ENCODE results near the gene AGO3. TPM values are rescaled to one million over a fixed set of nuclear protein-coding genes. Genes with fewer than 3 reads are reported as not detected.
"Not testable (repeated sequence)": the region's sequence is repeated elsewhere in the genome, so short reads cannot be mapped to it uniquely, and the experiment has no call there.

AGO3 gene
- 13.1 TPM for polyA plus RNA-seq

DNA sequence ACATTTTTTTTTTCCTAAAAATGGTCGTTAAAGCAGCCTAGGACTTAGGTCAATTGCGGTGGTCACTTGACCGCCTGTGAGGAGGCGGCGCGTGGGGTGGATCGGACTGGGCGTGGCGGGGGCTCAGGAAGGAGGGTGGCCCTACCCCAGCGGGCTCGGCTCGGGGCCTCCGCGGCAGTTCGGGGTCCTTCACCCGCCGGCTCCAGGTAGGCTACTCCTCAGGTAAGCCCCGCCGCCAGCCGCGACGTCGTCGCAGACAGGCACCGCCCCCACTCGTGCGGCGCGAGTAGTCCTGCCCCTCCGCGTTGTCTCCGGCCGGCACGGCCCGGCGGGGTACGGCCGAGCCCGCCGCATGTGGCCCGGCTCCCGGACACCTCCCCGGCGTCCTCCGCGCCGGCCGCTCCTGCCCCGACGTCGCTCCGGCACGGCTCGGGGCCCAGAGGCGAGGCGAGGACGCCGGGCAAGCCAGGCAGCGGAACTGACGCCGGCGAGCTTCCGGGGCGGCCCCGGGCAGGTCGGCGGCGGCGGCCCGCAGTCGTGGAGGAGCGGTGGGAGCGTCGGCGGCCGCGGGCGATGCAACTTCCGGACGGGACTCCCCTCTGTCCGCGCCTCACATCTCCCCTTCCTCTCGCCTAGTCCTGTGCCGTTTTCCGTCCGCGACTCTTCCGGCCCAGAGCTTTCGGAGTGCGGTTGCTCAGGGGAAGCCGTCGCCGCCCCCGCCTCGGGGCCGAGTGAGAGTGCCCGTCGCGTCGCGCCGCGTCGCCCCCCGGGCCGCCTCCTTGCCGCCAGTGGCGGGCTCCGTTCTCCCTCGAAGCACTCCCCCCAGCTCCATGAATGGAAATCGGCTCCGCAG lies at the start of gene AGO3:
AGO3 (plus strand) TSS at position 513 of the 853 bp plus-strand sequence; CDS start at position 835, 322 bp downstream.
- Mint-ChIP-seq H3K27ac (peak within 1 kb of the TSS; percentile 96 to 97 (median 97)), H3K36me3 (no peaks in the 10 kb centered on the region), H3K4me3 (peak within 1 kb of the TSS; percentile 88 to 96 (median 94)), H3K4me1 (peaks cover 17 to 27% (median 22%) of the 10 kb centered on the region in 3 donors), H3K9me3 (no peaks in the 10 kb centered on the region), H3K27me3 (no peaks in the 10 kb centered on the region)

- no peaks in the 10 kb centered on the region for H3K27me3 Mint-ChIP-seq
- H3K9me3 Mint-ChIP-seq, result no peaks in the 10 kb centered on the region
- peaks cover 13 to 23% (median 18%) of the 10 kb centered on the region in 3 donors for H3K4me1 Mint-ChIP-seq
- peak overlapping the region in 2 of 4 donors; percentile 38 to 81 for H3K4me3 Mint-ChIP-seq
- peaks cover 2% of the 10 kb centered on the region for H3K36me3 Mint-ChIP-seq
- peak overlapping the region in 1 of 3 donors; percentile 49 for H3K27ac Mint-ChIP-seq
These were observed 49.0 kb upstream of the AGO3 start for GRCh38 chr1:35881850-35882273.

DNA sequence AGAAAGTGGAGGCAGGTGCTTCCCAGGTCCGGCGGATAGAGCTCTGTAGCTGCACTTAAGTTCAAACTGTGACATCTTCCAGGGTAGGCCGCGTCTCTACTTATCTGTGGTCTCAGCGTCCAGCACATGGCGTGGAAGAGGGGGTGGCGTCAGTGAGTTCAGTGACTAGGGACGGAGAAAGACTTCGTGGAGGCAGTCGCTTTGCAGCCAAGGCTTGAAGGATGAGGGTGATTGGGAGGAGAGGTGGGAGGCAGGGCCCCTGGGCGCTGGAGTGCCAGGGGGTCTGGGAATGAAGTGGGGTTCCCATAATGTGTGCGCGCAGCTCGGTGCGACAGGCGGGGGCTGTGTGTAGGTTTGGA lies 48.3 kb upstream of the AGO3 start:
- Mint-ChIP-seq H3K4me3 (peak overlapping the region; percentile 38 to 93 (median 76)), H3K9me3 (no peaks in the 10 kb centered on the region), H3K27me3 (no peaks in the 10 kb centered on the region), H3K27ac (peak overlapping the region in 1 of 3 donors; percentile 49), H3K4me1 (peaks cover 20 to 30% (median 25%) of the 10 kb centered on the region in 3 donors), H3K36me3 (peaks cover 2% of the 10 kb centered on the region)

- Mint-ChIP-seq H3K4me3 (peak within 1 kb of the TSS; percentile 81 to 96 (median 94)), H3K4me1 (peaks cover 24 to 34% (median 28%) of the 10 kb centered on the region in 3 donors), H3K27me3 (no peaks in the 10 kb centered on the region), H3K27ac (peak within 1 kb of the TSS; percentile 49 to 88 (median 69)), H3K36me3 (peaks cover 2% of the 10 kb centered on the region), H3K9me3 (no peaks in the 10 kb centered on the region)
These were observed 47.8 kb upstream of the AGO3 start, which contains the start of gene AGO1 for GRCh38 chr1:35882945-35883634. Gene AGO1 (plus strand): TSS chr1:35883209. CDS start chr1:35883422, 213 bp downstream.

GRCh38 chr1:35883635-35884101 lies 47.2 kb upstream of the AGO3 start:
- Mint-ChIP-seq H3K9me3 (no peaks in the 10 kb centered on the region), H3K27ac (peak overlapping the region; percentile 49 to 88 (median 69)), H3K4me3 (peak overlapping the region; percentile 46 to 96 (median 94)), H3K27me3 (no peaks in the 10 kb centered on the region), H3K36me3 (peaks cover 5% of the 10 kb centered on the region), H3K4me1 (peaks cover 28 to 34% (median 29%) of the 10 kb centered on the region in 3 donors)

DNA sequence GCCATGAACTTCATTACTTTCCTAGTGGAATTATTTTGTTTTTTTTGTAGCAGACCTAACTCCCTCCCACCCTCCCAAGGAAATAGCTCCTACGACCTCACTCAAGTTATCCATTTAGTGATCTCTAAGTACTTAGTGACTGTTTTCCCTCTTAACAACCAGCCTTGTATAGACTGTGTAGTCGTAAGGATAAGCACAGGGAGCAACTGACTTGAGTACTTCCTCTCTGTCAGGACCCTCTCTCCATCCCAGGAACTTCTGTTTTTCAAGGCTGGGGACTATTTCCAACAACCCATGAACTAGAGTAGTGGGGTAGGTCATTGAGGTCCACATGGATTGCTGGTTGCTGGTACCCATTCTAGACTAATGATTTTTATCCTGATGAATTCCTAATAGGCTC lies 46.0 kb upstream of the AGO3 start:
- peaks cover 30 to 34% (median 31%) of the 10 kb centered on the region in 3 donors for H3K4me1 Mint-ChIP-seq
- no peaks in the 10 kb centered on the region for H3K9me3 Mint-ChIP-seq
- H3K36me3 Mint-ChIP-seq, result peaks cover 5% of the 10 kb centered on the region
- H3K4me3 Mint-ChIP-seq, result peak overlapping the region in 3 of 4 donors; percentile 33 to 46 (median 33)
- H3K27ac Mint-ChIP-seq, result peak overlapping the region; percentile 26 to 85 (median 80)
- no peaks in the 10 kb centered on the region for H3K27me3 Mint-ChIP-seq

- H3K27me3 Mint-ChIP-seq, result no peaks in the 10 kb centered on the region
- peak overlapping the region in 2 of 4 donors; percentile 46 to 80 for H3K4me3 Mint-ChIP-seq
- peaks cover 31 to 35% (median 34%) of the 10 kb centered on the region in 3 donors for H3K4me1 Mint-ChIP-seq
- H3K9me3 Mint-ChIP-seq, result no peaks in the 10 kb centered on the region
- H3K27ac Mint-ChIP-seq, result peak overlapping the region; percentile 26 to 93 (median 80)
- H3K36me3 Mint-ChIP-seq, result peaks cover 7% of the 10 kb centered on the region
These were observed 44.8 kb upstream of the AGO3 start for GRCh38 chr1:35885961-35886558.

GRCh38 chr1:35886577-35887431 lies 44.1 kb upstream of the AGO3 start:
- Mint-ChIP-seq H3K9me3 (no peaks in the 10 kb centered on the region), H3K4me3 (peak overlapping the region; percentile 4 to 80 (median 30)), H3K27me3 (no peaks in the 10 kb centered on the region), H3K36me3 (peaks cover 8% of the 10 kb centered on the region), H3K4me1 (peaks cover 32 to 36% (median 36%) of the 10 kb centered on the region in 3 donors), H3K27ac (peak overlapping the region; percentile 26 to 93 (median 80))

GRCh38 chr1:35887508-35887907 lies 43.4 kb upstream of the AGO3 start:
- no peaks in the 10 kb centered on the region for H3K9me3 Mint-ChIP-seq
- peaks cover 34 to 36% (median 36%) of the 10 kb centered on the region in 3 donors for H3K4me1 Mint-ChIP-seq
- H3K4me3 Mint-ChIP-seq, result peak overlapping the region in 2 of 4 donors; percentile 23 to 46
- H3K36me3 Mint-ChIP-seq, result peaks cover 8% of the 10 kb centered on the region
- peak overlapping the region; percentile 26 to 93 (median 88) for H3K27ac Mint-ChIP-seq
- H3K27me3 Mint-ChIP-seq, result no peaks in the 10 kb centered on the region

GRCh38 chr1:35888255-35888654 lies 42.6 kb upstream of the AGO3 start:
- peaks cover 8% of the 10 kb centered on the region for H3K36me3 Mint-ChIP-seq
- H3K27me3 Mint-ChIP-seq, result no peaks in the 10 kb centered on the region
- H3K4me1 Mint-ChIP-seq, result peaks cover 33 to 36% (median 36%) of the 10 kb centered on the region in 3 donors
- H3K9me3 Mint-ChIP-seq, result no peaks in the 10 kb centered on the region
- H3K4me3 Mint-ChIP-seq, result no peak overlapping the region
- peak overlapping the region in 1 of 3 donors; percentile 31 for H3K27ac Mint-ChIP-seq

DNA sequence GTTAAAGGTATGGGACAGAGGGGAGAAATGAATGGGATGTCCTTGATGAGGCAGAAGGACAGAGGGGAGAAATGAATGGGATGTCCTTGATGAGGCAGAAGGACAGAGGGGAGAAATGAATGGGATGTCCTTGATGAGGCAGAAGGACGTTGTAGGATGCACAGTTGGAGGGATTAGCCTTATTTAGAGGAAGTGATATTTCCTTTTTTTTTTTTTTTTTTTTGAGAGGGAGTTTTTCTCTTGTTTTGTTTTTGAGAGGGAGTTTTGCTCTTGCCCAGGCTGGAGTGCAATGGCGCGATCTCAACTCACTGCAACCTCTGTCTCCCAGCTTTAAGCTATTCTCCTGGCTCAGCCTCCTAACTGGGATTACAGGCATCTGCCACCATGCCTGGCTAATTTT lies 41.9 kb upstream of the AGO3 start:
- Mint-ChIP-seq H3K4me1 (peaks cover 33 to 38% (median 37%) of the 10 kb centered on the region in 3 donors), H3K4me3 (peak overlapping the region in 1 of 4 donors; percentile 72)
- H3K36me3 Mint-ChIP-seq, H3K9me3 Mint-ChIP-seq, H3K27ac Mint-ChIP-seq, H3K27me3 Mint-ChIP-seq: not testable (repeated sequence)

DNA sequence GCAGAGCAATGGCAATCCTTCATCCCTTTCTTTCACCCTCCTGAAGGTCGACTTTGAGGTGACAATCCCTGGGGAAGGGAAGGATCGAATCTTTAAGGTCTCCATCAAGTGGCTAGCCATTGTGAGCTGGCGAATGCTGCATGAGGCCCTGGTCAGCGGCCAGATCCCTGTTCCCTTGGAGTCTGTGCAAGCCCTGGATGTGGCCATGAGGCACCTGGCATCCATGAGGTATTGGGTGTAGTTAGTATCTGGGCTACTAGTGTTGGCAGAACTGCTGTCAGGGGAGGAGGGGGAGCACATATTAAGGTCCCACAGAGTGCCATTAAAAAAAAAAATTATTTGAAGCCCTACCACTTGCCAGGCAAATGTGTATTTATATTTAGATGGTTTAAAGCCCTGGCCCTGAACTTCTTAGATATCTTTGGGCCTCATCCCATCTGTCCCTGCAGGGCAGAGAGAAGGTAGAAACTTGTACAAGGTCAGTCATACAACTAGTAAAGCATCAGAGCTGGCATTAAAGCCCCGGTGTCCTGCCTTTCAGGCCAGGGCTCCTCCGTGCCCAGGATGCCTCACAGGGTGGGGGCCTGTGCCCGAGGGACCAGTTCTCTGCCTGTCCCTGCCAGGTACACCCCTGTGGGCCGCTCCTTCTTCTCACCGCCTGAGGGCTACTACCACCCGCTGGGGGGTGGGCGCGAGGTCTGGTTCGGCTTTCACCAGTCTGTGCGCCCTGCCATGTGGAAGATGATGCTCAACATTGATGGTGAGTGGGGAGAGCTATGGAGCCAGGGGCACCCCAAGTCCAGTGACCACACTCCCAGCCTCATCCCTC lies 37.6 kb upstream of the AGO3 start:
- Mint-ChIP-seq H3K27me3 (no peaks in the 10 kb centered on the region), H3K4me1 (peaks cover 20 to 22% (median 20%) of the 10 kb centered on the region in 3 donors), H3K27ac (peak overlapping the region; percentile 83 to 96 (median 87)), H3K9me3 (no peaks in the 10 kb centered on the region), H3K36me3 (peaks cover 8% of the 10 kb centered on the region), H3K4me3 (no peak overlapping the region)

GRCh38 chr1:35894183-35894582 lies 36.7 kb upstream of the AGO3 start:
- H3K27ac Mint-ChIP-seq, result peak overlapping the region; percentile 83 to 96 (median 87)
- peak overlapping the region in 2 of 4 donors; percentile 9 to 10 for H3K4me3 Mint-ChIP-seq
- H3K4me1 Mint-ChIP-seq, result peaks cover 16 to 20% (median 17%) of the 10 kb centered on the region in 3 donors
- no peaks in the 10 kb centered on the region for H3K9me3 Mint-ChIP-seq
- no peaks in the 10 kb centered on the region for H3K27me3 Mint-ChIP-seq
- H3K36me3 Mint-ChIP-seq, result peaks cover 3% of the 10 kb centered on the region
